Astrocyte (in vitro differentiated cells and primary cell): ENCODE data around the gene SCN10A.

ENCODE experiments used
- EZH2 ChIP-seq: IDR thresholded peaks from 2 replicates; pipeline ENCODE4 v1.6.1; 2012; ENCODE audit warnings: mild to moderate bottlenecking, low read length, inconsistent platforms; ENCODE audit not compliant: insufficient read depth
- TF ChIP-seq, protein P1 (sequence below): IDR thresholded peaks from 2 replicates; pipeline ENCODE4 v1.5.1; 2011; ENCODE audit warnings: low read depth, mild to moderate bottlenecking, inconsistent platforms, low read length, moderate library complexity; ENCODE audit not compliant: insufficient read depth

- TF ChIP-seq, protein P1, sequence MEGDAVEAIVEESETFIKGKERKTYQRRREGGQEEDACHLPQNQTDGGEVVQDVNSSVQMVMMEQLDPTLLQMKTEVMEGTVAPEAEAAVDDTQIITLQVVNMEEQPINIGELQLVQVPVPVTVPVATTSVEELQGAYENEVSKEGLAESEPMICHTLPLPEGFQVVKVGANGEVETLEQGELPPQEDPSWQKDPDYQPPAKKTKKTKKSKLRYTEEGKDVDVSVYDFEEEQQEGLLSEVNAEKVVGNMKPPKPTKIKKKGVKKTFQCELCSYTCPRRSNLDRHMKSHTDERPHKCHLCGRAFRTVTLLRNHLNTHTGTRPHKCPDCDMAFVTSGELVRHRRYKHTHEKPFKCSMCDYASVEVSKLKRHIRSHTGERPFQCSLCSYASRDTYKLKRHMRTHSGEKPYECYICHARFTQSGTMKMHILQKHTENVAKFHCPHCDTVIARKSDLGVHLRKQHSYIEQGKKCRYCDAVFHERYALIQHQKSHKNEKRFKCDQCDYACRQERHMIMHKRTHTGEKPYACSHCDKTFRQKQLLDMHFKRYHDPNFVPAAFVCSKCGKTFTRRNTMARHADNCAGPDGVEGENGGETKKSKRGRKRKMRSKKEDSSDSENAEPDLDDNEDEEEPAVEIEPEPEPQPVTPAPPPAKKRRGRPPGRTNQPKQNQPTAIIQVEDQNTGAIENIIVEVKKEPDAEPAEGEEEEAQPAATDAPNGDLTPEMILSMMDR: peak; percentile 39
- no peak for TF ChIP-seq EZH2
Measured at GRCh38 chr3:38662544-38662943, 153.5 kb downstream of the SCN10A start.
